ENCODE data around the gene CD99L2.

DNA sequence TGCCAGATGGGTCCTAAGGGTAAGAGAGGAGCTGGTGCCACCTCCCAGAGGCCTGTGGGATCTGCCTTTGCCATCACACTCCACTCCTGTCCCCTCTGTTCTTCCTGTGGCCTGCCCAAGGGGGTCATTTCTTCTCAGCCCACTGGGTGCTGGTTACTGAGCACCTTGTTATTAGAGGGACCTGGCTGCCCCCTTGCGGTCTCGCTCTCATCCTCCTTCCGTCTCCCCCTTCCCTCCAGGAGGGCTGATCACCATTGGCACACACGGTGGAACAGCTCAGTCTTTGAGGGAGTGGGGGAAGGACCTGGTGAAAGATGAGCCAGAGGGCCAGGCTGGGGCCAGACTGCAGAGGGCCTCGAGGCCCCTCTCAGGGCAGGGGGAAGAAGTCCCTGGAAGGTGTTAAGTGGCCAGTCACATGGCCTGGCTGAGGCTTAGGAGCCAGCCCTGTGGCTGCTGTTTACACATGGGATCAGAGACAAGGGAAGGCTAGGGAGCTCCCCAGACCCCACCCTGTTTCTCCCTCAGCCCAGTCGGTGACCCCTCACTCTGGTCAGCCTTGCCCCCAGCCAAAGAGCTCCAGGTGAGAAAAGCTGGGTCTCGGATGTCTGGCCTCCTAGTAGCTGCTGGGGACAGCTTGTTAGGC, 137.2 kb downstream of the CD99L2 start:
- TF ChIP-seq CTCF (IDR thresholded peaks at IDR 0.05; ENCODE audit: low read length), result no peak
- TF ChIP-seq EZH2 (IDR thresholded peaks at IDR 0.05; ENCODE audit: borderline replicate concordance, low read length), result no peak
